AG09319 (cell line): ENCODE measurements around the gene SMR3B.

Source experiments
- DNase-seq: peaks from one replicate; pipeline ENCODE4 v3.0.0-alpha.2; 2010; ENCODE audit warnings: low read depth; ENCODE audit errors: extremely low read depth
- TF ChIP-seq, protein P1 (sequence below): IDR thresholded peaks from 2 replicates; pipeline ENCODE4 v1.5.1; 2011; ENCODE audit warnings: low read depth, mild to moderate bottlenecking, inconsistent platforms, low read length, moderate library complexity

Gene SMR3B

DNA sequence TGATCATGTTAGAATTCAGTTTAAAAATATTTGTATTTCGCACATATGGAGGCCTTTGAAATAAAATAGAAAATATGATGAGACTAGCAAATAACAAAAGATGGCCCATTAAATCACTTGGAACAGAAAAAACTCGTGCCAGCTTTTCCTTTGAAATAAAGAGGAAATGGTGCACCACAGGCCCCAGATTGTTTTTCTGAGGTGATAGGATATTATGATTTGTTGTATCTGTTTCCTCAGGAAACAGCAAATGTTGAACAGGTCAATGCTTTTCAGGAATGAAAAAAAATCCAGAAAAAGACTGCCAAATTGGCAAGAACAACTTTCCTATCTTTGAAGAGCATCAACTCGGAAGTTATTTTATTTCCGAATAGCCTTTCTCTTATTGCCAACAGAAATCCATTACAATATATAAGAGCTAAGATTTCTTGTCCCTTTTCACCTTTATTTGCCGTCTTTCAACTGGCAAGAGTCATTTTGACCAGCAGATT, at the start of gene SMR3B:
Gene SMR3B, plus strand, starts transcription at position 441 of the 491 bp plus-strand sequence. CDS start 1,380 bp downstream, outside the sequence.
- TF ChIP-seq, protein P1, sequence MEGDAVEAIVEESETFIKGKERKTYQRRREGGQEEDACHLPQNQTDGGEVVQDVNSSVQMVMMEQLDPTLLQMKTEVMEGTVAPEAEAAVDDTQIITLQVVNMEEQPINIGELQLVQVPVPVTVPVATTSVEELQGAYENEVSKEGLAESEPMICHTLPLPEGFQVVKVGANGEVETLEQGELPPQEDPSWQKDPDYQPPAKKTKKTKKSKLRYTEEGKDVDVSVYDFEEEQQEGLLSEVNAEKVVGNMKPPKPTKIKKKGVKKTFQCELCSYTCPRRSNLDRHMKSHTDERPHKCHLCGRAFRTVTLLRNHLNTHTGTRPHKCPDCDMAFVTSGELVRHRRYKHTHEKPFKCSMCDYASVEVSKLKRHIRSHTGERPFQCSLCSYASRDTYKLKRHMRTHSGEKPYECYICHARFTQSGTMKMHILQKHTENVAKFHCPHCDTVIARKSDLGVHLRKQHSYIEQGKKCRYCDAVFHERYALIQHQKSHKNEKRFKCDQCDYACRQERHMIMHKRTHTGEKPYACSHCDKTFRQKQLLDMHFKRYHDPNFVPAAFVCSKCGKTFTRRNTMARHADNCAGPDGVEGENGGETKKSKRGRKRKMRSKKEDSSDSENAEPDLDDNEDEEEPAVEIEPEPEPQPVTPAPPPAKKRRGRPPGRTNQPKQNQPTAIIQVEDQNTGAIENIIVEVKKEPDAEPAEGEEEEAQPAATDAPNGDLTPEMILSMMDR: no peak
- DNase-seq: no peak

- TF ChIP-seq, protein P1: no peak
- no peak for DNase-seq
These were observed 48.2 kb upstream of the SMR3B start, which contains the start of gene CABS1 for GRCh38 chr4:70334681-70335080. Gene CABS1 (plus strand): TSS chr4:70334981. CDS start chr4:70335040, 59 bp downstream.

GRCh38 chr4:70336043-70336442, 46.9 kb upstream of the SMR3B start:
- DNase-seq: no peak

GRCh38 chr4:70337886-70338420, 45.0 kb upstream of the SMR3B start:
- no peak for DNase-seq
- TF ChIP-seq, protein P1: no peak

More at GRCh38 chr4:70336043-70336442, 46.9 kb upstream of the SMR3B start:
- TF ChIP-seq, protein P1: no peak

GRCh38 chr4:70356185-70356584, 26.7 kb upstream of the SMR3B start:
- no peak for DNase-seq
- TF ChIP-seq, protein P1: no peak

- no peak for DNase-seq
- TF ChIP-seq, protein P1: no peak
These were observed 23.7 kb upstream of the SMR3B start for GRCh38 chr4:70359115-70359661.

GRCh38 chr4:70360460-70360859, 22.5 kb upstream of the SMR3B start, which contains the start of gene SMR3A:
Gene SMR3A (plus strand): TSS chr4:70360760. CDS start chr4:70362116, 1,356 bp downstream.
- TF ChIP-seq, protein P1: no peak

More at GRCh38 chr4:70360460-70360859, 22.5 kb upstream of the SMR3B start, which contains the start of gene SMR3A:
- no peak for DNase-seq
